GM19372 (cell line): ENCODE data around the gene DCTN3.

Experiments used
- ATAC-seq: cut with Tn5 transposase; IDR thresholded peaks from one replicate; pipeline ENCODE4 v1.9.1; 2021; ENCODE audit warnings: mild to moderate bottlenecking, low read depth, moderate library complexity; ENCODE audit not compliant: unreplicated experiment

The DCTN3 gene

GRCh38 chr9:34620061-34620994 is at the start of gene DCTN3:
Gene DCTN3 (minus strand): TSS chr9:34620495. CDS start chr9:34620464, 31 bp downstream.
- ATAC-seq: peak; percentile 99

- peak; percentile 73 for ATAC-seq
These were observed 45.3 kb upstream of the DCTN3 start for GRCh38 chr9:34665381-34666250.

DNA sequence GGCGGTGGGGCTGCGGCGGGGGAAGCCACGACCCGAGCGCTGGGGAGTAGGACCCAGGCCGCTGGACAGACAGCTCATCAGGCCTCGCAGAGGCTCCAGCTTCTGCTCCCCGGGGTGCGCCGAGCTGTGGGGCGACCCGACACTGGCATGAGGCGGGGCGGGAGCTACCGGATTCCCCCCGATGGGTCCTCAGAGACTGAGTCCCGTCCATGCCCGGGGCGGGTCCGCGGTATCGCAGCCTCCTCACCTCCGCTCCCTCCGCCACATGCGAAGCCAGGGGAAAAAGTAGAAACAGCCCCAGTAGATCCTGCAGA is 44.7 kb upstream of the DCTN3 start:
- peak; percentile 5 for ATAC-seq

- peak; percentile 52 for ATAC-seq
These were observed 44.2 kb upstream of the DCTN3 start for GRCh38 chr9:34664281-34665066.

DNA sequence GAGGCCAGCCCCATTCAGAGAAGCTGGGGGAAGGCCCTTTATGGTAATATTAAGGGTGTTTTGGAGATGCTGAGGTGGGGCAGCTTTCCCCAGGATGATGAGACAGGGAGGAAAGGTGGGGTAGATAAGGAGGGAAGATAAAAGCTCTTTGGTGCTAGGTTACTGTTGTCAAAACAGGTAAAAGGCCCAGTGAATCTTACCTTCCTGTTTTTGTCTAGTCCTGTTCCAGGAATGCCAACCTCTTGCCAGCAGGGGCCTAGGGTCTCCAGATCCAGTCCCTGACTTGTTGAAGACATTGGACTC is 43.0 kb upstream of the DCTN3 start:
- no peak for ATAC-seq

DNA sequence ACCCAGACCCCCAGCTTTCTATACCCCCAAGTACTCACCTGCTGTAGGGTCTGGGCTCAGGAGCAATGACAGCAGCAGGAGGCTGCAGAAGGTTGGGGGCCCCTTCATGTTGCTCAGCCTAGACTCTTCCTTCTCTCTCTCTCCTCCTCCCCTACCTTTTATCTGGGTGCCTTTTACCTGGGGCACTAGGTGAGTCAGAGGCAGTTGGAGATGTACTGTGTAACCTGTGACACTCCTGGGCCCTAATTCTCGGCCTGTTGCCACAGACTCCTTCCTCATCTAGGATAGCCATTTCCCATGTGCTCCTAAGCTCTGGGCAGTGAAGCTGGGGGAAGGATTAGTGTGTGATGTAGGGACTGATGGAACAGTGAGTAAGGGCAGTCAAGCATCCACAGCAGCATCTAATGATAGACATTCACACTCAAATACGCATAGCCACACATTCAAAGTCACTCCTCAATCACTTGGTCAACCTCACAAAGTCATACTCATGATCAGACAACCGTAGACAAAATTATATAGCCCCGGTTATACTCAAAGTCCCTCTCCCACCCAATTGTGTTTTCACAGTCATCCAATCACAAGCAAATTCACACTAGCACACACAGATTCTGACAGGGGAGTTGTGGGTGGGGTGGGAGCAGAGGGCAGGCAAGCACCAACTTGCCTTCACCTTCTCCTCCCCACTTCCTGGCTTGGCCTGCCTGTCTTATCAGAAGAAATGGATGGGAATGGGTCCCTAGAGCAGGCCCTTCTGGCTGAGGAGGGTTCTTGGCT is 42.4 kb upstream of the DCTN3 start, which contains the start of gene CCL27:
TSS of gene CCL27 (minus strand) at position 132 of the 777 bp plus-strand sequence. CDS start at position 108, 24 bp downstream.
- ATAC-seq: no peak

- no peak for ATAC-seq
These were observed 39.4 kb upstream of the DCTN3 start for GRCh38 chr9:34659592-34660253.

- ATAC-seq: no peak
These were observed 38.2 kb upstream of the DCTN3 start for GRCh38 chr9:34658461-34658860.

- ATAC-seq: no peak
These were observed 36.7 kb upstream of the DCTN3 start for GRCh38 chr9:34656992-34657391.

- no peak for ATAC-seq
These were observed 35.1 kb upstream of the DCTN3 start for GRCh38 chr9:34655394-34655793.

GRCh38 chr9:34654323-34655051 is 34.2 kb upstream of the DCTN3 start:
- ATAC-seq: no peak

GRCh38 chr9:34653151-34654072 is 33.1 kb upstream of the DCTN3 start:
- ATAC-seq: no peak

GRCh38 chr9:34652602-34653000 is 32.3 kb upstream of the DCTN3 start:
- no peak for ATAC-seq

DNA sequence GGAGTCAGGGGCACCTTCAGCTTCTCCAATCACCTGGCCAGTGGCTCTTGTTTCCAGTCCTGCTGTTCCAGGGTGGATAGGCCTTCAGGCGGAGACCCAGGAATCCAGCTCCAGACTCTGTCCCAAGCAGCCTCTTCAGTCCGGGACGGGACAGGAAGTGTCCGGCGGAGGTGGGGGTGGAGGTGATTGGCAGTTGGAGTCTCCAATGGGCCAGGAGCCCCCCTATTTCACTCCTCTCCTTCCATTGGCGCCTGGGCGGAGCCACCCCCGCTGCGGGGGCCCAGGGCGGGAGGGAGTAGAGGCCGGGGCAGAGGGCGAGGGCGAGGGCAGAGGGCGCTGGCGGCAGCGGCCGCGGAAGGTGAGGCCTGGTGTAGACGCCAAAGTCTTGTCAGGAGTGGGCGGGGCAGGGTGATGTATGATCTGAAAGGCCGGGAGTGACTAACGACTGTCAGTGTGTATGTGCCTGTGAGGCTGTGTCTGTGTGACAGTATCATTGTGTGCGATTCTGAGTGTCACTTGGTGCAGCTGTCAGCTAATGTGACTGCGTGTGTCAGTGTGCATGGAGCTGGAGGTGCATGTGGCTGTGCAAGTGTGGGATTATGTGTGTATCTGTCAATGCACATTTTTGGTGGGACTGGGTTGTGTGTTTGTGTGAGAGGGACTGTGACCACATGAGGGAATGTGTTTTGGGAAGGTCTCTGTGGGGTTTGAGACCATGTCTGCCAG is 31.7 kb upstream of the DCTN3 start, which contains the start of gene IL11RA:
TSS of gene IL11RA (plus strand) at position 310 of the 726 bp plus-strand sequence. CDS start 3,033 bp downstream, outside the sequence.
- ATAC-seq: no peak

DNA sequence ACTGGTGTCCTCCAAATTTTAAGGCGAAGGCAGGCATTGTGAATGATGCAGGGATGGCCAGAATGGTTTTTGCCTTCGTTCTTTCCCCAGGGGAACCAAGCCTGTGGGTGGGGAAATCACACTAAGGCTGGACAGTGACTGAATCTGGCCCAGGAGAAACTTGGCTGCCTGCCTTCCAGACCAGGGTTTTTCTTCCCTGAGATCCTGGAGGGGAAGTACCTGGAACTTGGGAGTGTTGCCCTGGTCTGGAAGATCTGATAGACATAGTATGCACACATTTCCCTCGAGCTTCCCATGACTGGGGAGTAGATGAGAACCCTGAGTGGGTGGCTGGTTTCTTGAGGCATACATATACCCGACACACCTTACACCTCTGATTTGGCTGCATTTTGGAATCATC is 31.0 kb upstream of the DCTN3 start:
- ATAC-seq: no peak

DNA sequence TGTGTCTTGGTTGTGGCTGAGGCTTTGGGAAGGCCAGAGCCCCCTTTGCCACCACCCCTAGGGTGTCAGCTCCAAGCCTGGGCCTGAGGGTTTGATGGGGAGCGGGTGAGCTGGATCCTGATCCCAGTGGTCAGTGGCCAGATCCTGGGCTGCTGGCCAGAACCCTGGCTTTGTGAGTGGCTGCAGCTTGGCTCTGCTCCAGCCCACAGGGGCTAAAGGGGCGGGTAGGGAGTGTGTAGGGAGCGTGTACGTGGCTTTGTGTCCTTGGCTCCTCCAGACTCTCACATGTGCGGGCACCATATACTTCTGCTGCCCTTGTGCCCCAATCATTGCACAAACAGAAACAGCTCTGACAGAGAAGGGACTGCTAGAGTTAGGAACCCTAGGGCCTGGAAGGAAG is 30.5 kb upstream of the DCTN3 start:
- ATAC-seq: no peak

GRCh38 chr9:34648673-34649072 is 28.4 kb upstream of the DCTN3 start:
- no peak for ATAC-seq
